Ishikawa (cell line): Measurements from ENCODE around the gene CCDC192.

ENCODE experiments used
- EGR1 ChIP-seq: IDR thresholded peaks from 2 replicates; pipeline ENCODE4 v1.6.1; 2012
- FOXM1 ChIP-seq: IDR thresholded peaks from 2 replicates; pipeline ENCODE4 v1.6.1; 2012; ENCODE audit warnings: low read depth, borderline replicate concordance
- MAX ChIP-seq: IDR thresholded peaks from 2 replicates; pipeline ENCODE4 v1.6.1; 2012
- NFIC ChIP-seq: IDR thresholded peaks from 2 replicates; pipeline ENCODE4 v1.6.1; 2012
- TEAD4 ChIP-seq: IDR thresholded peaks from 2 replicates; pipeline ENCODE4 v1.6.1; 2012
- USF1 ChIP-seq: IDR thresholded peaks from 2 replicates; pipeline ENCODE4 v1.6.1; 2012
- YY1 ChIP-seq: IDR thresholded peaks from 2 replicates; pipeline ENCODE4 v1.6.1; 2012; ENCODE audit warnings: low read depth

- no peak for TF ChIP-seq YY1
- TF ChIP-seq FOXM1, result no peak
- TF ChIP-seq MAX, result no peak
- no peak for TF ChIP-seq USF1
- no peak for TF ChIP-seq TEAD4
- TF ChIP-seq NFIC, result no peak
- no peak for TF ChIP-seq EGR1
Observed at GRCh38 chr5:127871503-127872153, 168.4 kb downstream of the CCDC192 start.
